Stimulated activated CD8-positive, alpha-beta memory T cell treated with anti-CD3 and anti-CD28 coated beads, Interleukin-15, amount 100 ng/mL, for 24 hours (primary cell): ENCODE data around the gene NOL11.
"Not testable (repeated sequence)": the region's sequence is repeated elsewhere in the genome, so short reads cannot be mapped to it uniquely, and the experiment has no call there.

Experiments
- DNase-seq: peaks from one replicate; pipeline ENCODE4 v3.0.0-alpha.2; 2020; ENCODE audit warnings: low read depth

NOL11 gene

GRCh38 chr17:67754001-67754400 is 36.3 kb downstream of the NOL11 start:
- DNase-seq, result no peak

DNA sequence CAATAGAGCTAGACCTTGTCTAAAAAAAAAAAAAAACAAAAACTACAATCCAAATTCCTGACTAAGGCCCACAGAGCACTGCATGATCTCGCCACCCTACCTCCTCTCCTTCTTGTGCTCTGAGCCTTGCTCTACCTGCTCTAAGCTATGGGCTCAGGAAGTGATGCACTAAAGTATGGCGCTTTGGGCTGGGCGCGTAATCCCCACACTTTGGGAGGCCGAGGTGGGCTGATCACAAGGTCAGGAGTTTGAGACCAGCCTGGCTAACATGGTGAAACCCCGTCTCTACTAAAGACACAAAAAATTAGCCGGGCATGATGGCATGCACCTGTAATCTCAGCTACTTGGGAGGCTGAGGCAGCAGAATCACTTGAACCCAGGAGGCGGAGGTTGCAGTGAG is 37.0 kb downstream of the NOL11 start:
- not testable (repeated sequence) for DNase-seq

DNA sequence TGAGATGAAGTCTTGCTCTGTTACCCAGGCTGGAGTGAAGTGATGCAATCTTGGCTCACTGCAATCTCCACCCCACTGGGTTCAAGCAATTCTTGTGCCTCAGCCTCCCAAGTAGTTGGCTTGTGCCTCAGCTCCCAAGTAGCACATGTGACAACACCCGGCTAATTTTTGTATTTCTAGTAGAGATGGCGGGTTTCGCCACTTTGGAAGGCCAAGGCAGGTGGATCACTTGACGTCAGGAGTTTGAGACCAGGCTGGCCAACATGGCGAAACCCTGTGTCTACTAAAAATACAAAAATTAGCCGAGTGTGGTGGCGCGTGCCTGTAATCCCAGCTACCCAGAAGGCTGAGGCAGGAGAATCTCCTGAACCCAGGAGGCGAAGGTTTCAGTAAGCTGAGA is 39.0 kb downstream of the NOL11 start:
- DNase-seq, result not testable (repeated sequence)

DNA sequence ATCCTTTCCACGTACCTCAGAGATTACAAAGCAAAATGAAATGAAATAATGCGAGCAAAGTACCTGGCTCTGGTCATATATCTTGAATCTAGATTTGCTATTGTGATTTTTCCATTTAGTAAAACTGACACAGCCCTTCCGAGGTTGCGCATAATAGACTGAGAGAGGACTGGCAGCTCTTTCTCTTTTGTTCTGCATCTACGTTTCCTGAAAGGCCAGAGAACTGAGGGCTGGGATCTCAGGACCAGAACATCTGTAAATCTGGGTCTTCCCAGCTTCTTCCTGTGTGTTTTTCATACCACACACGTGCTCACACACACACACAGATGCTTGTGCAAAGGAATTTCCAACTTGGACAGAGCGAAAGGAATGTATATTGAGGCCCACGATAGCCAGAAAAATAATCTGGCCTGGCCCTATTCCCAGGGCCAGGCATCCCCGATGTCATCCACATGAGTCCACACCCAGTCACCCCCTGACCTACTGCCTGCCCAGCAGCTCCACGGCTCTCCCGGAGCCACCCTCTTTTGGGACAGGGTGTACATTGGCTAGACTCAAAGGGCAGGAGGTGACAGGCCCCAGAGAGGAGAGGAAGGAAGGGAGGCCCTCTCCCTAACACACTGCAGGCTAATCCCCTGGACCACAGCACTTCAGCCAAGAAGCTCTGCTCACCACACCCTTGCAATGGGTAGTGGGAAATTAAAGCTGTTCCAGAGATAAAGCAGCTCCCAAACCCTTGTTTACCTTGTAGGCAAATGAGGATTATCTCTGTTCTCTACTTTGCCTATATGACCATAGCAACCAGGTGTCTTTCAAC is 41.8 kb downstream of the NOL11 start:
- DNase-seq, result no peak

- DNase-seq, result no peak
These were observed 47.9 kb downstream of the NOL11 start for GRCh38 chr17:67765623-67766022.

DNA sequence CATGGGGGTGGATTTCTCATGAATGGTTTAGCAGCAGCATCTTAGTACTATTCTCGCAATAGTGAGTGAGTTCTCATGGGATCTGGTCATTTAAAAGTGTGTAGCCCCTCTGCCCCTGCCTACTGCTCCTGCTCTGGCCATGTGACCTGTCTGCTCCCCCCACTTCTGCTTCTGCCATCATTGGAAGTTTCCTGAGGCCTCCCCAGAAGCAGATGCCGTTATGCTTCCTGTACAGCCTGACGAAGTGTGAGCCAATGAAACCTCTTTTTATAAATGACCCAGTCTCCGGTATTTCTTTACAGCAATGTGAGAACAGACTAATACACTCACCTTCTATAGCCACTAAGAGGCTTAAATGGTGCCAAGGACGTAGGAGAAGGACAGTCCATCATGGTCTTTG is 51.5 kb downstream of the NOL11 start:
- no peak for DNase-seq

DNA sequence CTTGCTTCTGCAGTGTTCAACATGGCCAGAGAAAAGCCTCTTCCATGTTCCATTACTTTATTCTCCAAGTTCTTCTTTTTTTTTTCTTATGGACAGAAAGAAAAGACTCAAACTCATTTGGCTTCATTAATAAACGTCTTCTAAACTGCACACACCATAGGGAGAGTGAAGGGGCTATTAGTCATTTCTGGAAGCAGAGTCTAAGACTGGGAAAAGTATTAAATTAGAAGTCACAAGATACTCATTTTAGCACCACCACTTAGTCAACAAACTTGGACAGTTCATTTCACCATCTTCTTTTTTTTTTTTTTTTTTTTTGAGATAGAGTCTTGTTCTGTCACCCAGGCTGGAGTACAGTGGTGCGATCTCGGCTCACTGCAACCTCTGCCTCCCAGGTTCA is 52.8 kb downstream of the NOL11 start:
- DNase-seq, result no peak

DNA sequence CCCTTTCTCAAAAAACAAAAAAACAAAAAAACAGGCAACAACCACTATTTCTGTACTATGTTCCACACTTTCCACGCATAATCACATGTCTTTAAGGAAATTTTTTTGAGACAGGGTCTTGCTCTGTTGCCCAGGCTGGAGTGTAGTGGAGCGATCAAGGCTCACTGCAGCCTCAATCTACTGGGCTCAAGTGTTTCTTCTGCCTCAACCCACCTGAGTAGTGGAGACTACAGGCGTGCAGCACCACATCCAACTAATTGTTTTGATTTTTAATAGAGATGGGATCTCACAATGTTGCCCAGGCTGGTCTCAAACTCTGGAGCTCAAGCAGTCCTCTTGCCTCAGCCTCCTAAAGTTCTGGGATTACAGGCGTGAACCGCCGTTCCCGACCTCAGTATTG is 54.9 kb downstream of the NOL11 start:
- no peak for DNase-seq

DNA sequence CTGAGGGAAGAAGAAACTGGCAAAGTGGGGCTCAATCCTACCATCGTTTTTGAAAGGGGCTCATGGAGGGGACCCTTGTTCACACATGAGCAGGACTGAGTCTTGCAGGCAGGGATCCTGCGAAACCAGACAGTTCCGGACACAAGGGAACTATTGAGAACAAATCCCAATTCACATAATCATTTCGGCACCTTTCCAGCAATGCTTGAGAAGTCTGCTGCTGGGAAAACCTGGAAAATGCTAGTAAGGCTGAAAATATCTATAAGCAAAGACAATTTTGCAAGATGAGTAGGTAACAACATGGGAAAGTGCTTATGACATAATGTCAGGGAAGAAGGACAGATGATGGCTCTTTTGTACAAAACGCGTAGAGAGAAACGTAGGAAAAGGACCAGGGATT is 55.5 kb downstream of the NOL11 start:
- DNase-seq, result no peak

GRCh38 chr17:67779098-67779672 is 61.4 kb downstream of the NOL11 start:
- no peak for DNase-seq

GRCh38 chr17:67784364-67785121 is 66.8 kb downstream of the NOL11 start:
- no peak for DNase-seq

GRCh38 chr17:67785122-67785477 is 67.4 kb downstream of the NOL11 start:
- DNase-seq, result no peak

- DNase-seq, result no peak
These were observed 67.8 kb downstream of the NOL11 start for GRCh38 chr17:67785504-67785903.
